Stimulated activated CD4-positive, alpha-beta T cell treated with anti-CD3 and anti-CD28 coated beads, Interleukin-15, amount 100 ng/mL, for 48 hours (primary cell): ENCODE data around the gene MGME1.

Experiments
- DNase-seq, 2 donors: peaks; one replicate each; pipeline ENCODE4 v3.0.0-alpha.2; 2020; ENCODE audit warnings: low read depth in 2 of 2

MGME1 gene

GRCh38 chr20:17940224-17940971, 28.4 kb upstream of the MGME1 start:
- no peak for DNase-seq

DNA sequence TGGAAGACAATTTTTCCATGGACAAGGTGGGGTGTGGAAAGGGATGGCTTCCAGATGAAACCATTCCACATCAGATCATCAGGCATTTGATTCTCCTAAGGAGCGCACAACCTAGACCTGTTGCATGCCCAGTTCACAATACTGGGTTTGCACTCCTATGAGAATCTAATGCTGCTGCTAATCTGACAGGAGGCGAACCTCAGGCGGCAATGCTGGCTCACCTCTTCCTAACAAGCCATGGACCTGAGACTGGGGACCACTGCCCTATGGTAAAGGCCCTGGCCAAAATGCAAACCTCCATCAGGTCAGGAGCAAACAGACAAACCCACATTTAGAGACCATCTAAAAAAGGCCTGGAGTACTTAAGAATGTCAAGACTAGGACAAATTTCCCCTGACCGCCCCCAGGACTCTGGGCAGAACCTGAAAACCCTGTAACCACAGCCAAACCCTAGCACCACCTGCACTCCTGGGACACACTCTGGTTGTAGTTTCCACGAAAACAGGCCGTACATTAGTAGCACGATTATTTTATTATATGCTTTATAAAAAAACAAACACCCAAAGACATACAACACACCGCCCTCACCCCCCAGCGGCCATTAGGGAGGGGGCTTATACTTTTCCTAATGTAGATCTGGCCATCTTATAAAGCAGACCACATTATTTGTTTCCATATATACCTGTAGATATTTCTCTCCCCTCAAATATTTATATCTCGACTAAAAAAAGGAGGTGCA, 27.6 kb upstream of the MGME1 start:
- no peak for DNase-seq

GRCh38 chr20:17941826-17942196, 27.0 kb upstream of the MGME1 start:
- no peak for DNase-seq

DNA sequence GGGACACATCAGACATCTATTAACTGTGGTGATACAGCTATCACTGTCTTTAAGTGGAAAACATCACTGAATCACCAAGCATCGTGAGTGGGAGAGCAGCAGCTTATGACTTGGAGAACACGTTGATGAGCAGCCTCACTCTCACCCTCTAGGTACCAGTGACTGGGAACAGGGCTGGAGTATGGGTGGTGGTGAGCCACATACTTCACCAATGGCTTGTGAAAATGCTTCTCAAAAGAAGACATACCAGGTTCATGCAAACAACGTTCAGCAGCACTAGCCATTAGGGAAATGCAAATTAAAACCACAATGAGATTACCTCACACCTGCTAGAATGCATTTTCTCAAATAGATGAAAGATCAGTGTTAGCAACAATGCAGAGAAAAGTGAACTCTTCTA, 25.5 kb upstream of the MGME1 start:
- DNase-seq, result no peak

DNA sequence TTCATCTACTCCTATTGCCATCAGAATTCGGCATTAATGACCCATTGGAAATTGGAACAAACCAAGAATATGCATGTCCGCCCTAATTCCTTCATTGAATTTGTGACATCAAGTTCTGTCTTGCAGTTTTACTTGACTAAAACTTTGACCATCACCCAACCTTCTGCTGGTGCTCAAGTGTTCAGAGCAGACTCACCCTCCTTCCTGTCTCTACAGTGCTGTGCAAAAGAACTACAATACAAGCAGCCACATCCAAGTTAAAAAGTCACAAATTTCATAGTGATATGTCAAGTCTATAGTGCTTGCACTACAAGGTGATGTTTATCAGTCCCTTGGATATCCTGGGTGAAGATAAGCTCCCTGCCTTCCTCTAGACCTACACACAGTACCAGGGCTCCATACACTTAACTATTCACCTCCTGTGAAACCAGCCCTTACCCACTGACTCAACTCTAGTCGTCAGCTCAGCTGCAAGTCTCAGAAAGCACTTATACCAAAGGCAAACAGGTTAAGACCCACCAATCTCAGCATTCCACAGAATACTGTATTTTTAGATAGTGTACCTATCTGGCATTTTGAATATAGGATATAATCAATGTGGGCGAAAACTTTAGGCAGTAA, 23.9 kb upstream of the MGME1 start:
- DNase-seq, result no peak

DNA sequence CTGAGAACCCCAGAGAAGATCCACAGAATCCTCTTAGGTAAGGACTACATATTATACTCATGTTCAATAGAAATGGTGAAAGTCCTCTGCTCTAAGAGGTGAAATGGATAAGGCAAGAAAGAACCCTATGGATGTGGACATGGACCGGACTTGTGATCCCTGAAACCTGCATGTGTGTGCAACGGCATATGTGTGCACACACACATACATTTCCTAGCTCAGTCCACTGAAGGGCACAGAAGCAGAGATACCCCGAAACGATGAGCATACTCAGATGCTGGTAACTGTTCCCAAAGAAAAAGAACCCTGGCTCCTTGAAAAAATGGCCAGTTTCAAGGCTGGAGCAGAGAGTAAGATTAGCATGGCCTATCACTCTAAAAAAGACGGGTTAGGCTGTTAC, 22.8 kb upstream of the MGME1 start:
- DNase-seq, result no peak

DNA sequence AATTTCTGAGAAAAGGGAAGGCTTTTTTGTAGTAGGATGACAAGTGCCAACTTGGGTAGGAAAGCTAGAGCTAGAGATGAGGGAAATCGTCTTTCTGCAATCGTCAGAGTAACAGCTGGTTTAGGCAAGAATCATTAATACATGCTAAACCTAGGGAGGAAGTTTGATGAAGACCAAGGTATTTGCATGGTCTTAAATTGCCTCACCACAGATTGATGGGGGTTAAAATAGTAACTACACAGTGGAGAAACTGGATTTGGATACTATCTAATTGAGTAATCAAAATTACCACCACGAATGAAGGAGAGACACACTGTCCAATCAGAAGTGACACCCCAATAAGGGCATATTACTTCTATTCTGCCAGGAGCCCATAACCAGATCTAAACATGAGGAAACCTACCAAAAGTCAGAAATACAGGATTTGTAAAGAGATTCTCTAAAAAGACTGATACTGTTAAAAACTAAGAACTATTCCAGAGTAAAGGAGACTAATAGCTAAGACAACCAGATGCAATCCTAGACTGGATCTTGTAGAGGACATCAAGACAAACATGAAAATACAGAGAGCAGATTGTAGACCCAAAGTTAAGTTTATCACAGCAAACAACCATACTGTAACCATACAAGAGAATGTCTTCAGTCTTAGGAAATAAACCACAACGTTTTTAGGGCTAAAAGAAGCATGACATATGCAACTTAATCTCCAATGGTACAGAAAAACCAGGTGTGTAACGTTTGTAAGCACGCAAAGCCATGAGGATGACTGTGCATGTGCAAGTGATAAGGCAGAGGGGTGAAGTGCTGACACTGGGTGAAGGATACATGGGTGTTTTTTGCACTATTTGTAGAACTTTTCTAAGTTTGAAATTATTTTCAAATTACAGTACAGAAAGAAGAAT, 22.0 kb upstream of the MGME1 start:
- DNase-seq, result no peak

GRCh38 chr20:17947474-17947815, 21.4 kb upstream of the MGME1 start:
- DNase-seq, result no peak

- no peak for DNase-seq
Measured at GRCh38 chr20:17948442-17948841, 20.4 kb upstream of the MGME1 start.

DNA sequence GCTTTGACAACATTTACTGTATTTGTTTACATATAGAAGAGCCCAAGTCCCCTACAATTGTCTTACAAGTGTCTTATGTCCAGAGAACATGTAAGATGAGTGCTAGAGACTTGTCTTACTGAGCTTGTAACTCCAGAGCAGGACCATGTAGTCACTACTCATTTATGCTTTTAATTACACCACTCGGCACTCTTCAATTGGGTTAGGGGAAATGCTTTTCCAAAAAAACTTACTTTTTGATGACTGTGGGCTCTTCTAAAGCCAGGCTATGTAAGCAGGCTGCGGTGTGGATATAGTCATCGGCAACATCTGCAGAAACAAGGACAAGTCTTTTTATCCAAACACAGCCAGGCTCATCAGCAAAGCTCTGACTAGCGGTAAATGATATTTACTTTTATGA, 18.9 kb upstream of the MGME1 start:
- no peak for DNase-seq

- DNase-seq, result no peak
Measured at GRCh38 chr20:17950670-17951069, 18.1 kb upstream of the MGME1 start.

- DNase-seq, result no peak
Measured at GRCh38 chr20:17951323-17951722, 17.5 kb upstream of the MGME1 start.

DNA sequence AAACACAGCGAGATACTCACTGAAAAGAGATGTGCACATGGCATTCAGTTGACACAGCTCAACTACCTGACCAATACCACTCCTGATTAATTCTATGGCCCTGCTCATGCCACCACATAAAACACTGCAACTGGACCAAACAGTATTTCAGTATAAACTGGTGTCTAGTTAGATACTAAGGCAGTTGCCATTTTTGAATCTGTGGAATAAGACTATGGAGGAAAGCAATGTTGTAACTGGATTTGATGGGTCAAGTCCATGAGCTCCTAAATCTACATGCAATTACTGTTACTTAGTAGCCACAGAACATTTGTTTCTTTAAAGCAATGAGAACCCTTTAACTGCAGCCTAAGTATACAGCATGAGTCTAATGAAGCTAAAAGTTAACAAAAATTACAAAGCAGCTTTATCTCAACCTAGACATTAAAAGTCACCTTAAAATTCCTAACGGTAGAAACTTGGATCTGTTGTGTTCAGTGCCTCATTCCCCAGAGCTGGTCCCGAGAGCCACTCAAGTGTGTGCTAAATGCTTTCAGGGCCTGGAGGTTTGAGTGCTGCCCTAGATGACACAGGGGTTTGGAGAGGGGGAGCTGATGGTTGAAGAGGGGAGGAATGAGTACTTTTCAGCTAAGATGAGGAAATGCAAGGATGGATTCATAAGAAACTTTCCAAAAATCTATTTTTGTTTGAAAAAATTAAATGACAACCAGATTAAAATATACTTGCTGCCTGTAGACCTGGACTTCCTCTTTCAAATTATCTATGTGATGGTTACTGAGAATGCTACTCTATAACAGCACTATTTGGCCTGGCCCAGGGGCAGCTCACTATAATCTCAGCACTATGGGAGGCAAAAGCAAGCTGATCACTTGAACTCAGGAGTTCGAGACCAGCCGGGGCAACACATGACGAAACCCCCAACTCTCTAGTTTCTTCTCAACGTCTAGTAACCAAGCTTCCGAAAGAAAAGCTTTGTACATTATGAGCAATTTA, 15.8 kb upstream of the MGME1 start:
- DNase-seq, result no peak

GRCh38 chr20:17953935-17954334, 14.9 kb upstream of the MGME1 start:
- no peak for DNase-seq

DNA sequence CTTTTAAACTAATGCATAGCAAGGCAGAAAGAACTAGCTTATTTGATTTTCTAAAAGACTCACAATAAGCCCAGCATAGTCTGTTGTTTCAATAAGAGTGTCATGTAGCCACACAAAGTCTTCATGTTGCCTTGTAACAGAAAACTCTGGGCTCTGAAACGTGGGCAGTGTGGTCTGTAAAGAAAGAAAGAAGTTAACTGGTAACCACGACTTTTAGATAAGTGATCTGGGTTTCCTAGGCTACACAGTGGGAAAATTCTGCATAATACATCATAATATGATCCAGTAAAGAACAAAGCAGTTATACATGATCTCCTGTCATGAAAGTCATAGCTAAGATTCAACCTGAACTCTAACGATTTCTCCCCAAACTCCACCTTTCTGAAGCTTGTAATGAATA, 13.5 kb upstream of the MGME1 start:
- DNase-seq, result no peak

DNA sequence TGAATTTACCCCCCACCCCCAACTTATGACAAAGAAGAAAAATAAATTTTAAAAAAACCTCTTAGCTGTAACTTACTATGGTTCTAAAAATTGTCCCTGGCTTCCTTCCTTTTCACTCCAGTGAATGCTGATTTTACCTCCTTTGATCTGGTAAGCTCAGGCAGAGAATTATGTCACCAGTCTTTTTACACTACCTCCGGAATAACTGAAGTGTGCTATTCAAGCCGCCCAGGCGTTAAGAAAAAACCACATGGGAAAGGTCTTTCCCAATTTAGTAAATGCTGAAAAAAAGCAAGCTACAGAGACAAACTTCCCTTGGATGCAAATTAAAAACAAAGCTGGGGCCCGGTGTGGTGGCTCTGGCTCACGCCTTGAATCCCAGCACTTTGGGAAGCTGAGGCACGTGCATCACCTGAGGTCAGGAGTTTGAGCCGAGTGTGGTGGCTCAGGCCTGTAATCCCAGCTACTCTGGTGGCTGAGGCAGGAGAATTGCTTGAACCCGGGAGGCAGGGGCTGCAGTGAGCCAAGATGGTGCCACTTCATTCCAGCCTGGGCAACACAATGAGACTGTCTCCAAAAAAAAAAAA, 12.6 kb upstream of the MGME1 start:
- no peak for DNase-seq

- DNase-seq, result no peak
Measured at GRCh38 chr20:17957505-17958363, 11.1 kb upstream of the MGME1 start.

DNA sequence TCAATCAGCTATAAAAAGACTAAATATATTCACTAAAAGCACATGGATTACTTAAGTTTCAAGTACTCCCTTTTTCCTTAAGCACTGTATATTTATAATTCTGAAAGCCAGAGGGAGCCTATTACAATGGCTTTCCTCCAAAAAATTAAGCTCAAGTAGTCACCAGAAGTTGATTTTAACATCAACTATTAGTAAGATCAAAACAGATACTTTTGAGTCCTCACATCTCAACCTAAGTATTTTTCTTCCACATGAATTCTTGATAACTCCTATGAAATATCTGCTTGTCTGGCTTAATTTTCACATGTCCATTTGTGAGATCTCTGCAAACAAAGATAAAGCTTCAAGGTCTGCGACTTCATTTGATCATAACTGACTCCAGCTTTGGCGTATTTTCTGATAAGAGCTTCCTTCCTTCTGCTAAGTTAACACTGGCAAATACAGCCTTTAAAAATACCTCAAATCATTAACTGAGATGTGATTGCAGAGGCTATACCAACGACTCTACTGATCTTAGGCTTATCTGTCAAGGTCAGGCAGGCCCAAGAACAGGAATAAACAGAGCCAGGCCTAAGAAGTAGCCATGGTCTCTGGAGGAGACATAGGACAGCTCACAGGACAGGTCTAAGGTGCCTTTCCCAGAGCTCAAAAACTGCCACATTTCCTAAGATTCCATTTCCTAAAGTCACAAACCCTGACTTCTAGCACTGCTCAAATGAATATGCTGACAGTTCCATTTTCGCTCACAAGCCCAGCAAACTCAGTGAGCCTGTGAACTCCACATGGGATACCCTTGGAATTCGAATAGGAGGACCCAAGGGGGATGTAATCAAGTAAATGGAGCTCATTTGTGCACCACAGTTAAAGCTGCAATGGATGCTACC, 10.2 kb upstream of the MGME1 start:
- no peak for DNase-seq

- no peak for DNase-seq
Measured at GRCh38 chr20:17959257-17959627, 9.6 kb upstream of the MGME1 start.
